Neural cell (in vitro differentiated cells): Measurements from ENCODE around the gene INPP4B. TPM values are rescaled to one million over a fixed set of nuclear protein-coding genes. Genes with fewer than 3 reads are reported as not detected.

Source experiments
- H2AFZ ChIP-seq: fragments of 200-600, 300-800 bp; sonication (generic), shearing (Covaris generic); 2 replicates; pipeline ENCODE4 v1.6.0; 2014; ENCODE audit warnings: low read depth, mild to moderate bottlenecking, antibody characterized with exemption, low read length, moderate library complexity
- H3F3A ChIP-seq: fragments of 200-600 bp; shearing (Covaris generic); 2 replicates; pipeline ENCODE4 v1.6.1; 2016; ENCODE audit warnings: mild to moderate bottlenecking, moderate library complexity, mixed read lengths, antibody characterized with exemption, low read length; ENCODE audit not compliant: insufficient read depth, poor library complexity, severe bottlenecking
- H3K27ac ChIP-seq: fragments of 200-600, 300-800 bp; sonication (generic), shearing (Covaris generic); 2 replicates; pipeline ENCODE4 v1.5.1; 2014; ENCODE audit warnings: mild to moderate bottlenecking, low read length, moderate library complexity
- H3K27me3 ChIP-seq: fragments of 300-800, 200-600 bp; sonication (generic), shearing (Covaris generic); 2 replicates; pipeline ENCODE4 v1.6.0; 2014; ENCODE audit warnings: mild to moderate bottlenecking, low read depth, low read length, moderate library complexity; ENCODE audit not compliant: insufficient read depth
- H3K36me3 ChIP-seq: fragments of 300-800, 200-600 bp; sonication (generic), shearing (Covaris generic); 2 replicates; pipeline ENCODE4 v1.5.1; 2014; ENCODE audit warnings: mild to moderate bottlenecking, antibody characterized with exemption, low read length, moderate library complexity; ENCODE audit not compliant: insufficient read depth
- H3K4me2 ChIP-seq: fragments of 300-800, 200-600 bp; sonication (generic), shearing (Covaris generic); 2 replicates; pipeline ENCODE4 v1.6.0; 2014; ENCODE audit warnings: mild to moderate bottlenecking, low read length
- H3K4me3 ChIP-seq: fragments of 300-800, 200-600 bp; sonication (generic), shearing (Covaris generic); 2 replicates; pipeline ENCODE4 v1.5.1; 2014; ENCODE audit warnings: mild to moderate bottlenecking, low read length, moderate library complexity
- H3K79me2 ChIP-seq: fragments of 200-600 bp; shearing (Covaris generic); replicated peaks from 2 replicates; pipeline ENCODE4 v1.6.0; 2014; ENCODE audit warnings: mild to moderate bottlenecking, low read length, moderate library complexity; ENCODE audit not compliant: insufficient read depth
- H3K9ac ChIP-seq: fragments of 300-800, 200-600 bp; sonication (generic), shearing (Covaris generic); 2 replicates; pipeline ENCODE4 v1.6.1; 2016; ENCODE audit warnings: mild to moderate bottlenecking, low read length, mixed read lengths
- H3K9me2 ChIP-seq: fragments of 200-600 bp; shearing (Covaris generic); 2 replicates; pipeline ENCODE4 v1.6.1; 2016; ENCODE audit warnings: mild to moderate bottlenecking, low read length, mixed read lengths; ENCODE audit not compliant: insufficient read depth
- H3K9me3 ChIP-seq: fragments of 200-600, 300-800 bp; sonication (generic), shearing (Covaris generic); 2 replicates; pipeline ENCODE4 v1.6.1; 2016; ENCODE audit warnings: mild to moderate bottlenecking, mixed run types, low read length, moderate library complexity, mixed read lengths
- H4K20me1 ChIP-seq: fragments of 200-600 bp; shearing (Covaris generic); 2 replicates; pipeline ENCODE4 v1.6.1; 2016; ENCODE audit warnings: mild to moderate bottlenecking, mixed run types; ENCODE audit not compliant: insufficient read depth
- CTCF ChIP-seq: fragments of 450-650 bp; IDR thresholded peaks from 2 replicates; pipeline ENCODE4 v1.5.1; 2014; ENCODE audit warnings: antibody characterized with exemption, mild to moderate bottlenecking, moderate library complexity; ENCODE audit not compliant: poor library complexity, severe bottlenecking
- EP300 ChIP-seq: fragments of 450-650 bp; conservative IDR thresholded peaks from 2 replicates; pipeline ENCODE4 v1.6.1; 2014; ENCODE audit warnings: antibody characterized with exemption, mild to moderate bottlenecking, moderate library complexity; ENCODE audit not compliant: poor library complexity, severe bottlenecking
- EZH2 ChIP-seq: fragments of 200-600, 300-800 bp; shearing (Covaris generic), sonication (generic); IDR thresholded peaks from 2 replicates; pipeline ENCODE4 v1.6.1; 2014; ENCODE audit warnings: antibody characterized with exemption, low read length, borderline replicate concordance, mild to moderate bottlenecking; ENCODE audit not compliant: insufficient read depth, poor library complexity, severe bottlenecking
- MXI1 ChIP-seq: fragments of 450-650 bp; conservative IDR thresholded peaks from 2 replicates; pipeline ENCODE4 v1.6.1; 2014; ENCODE audit warnings: antibody characterized with exemption, mild to moderate bottlenecking; ENCODE audit not compliant: poor library complexity, severe bottlenecking
- POLR2AphosphoS5 ChIP-seq: IDR thresholded peaks from 2 replicates; pipeline ENCODE4 v1.6.1; 2012
- RAD21 ChIP-seq: fragments of 450-650 bp; conservative IDR thresholded peaks from 2 replicates; pipeline ENCODE4 v1.6.1; 2014; ENCODE audit warnings: antibody characterized with exemption, mild to moderate bottlenecking, moderate library complexity
- REST ChIP-seq: IDR thresholded peaks from 2 replicates; pipeline ENCODE4 v1.6.1; 2012; ENCODE audit warnings: borderline replicate concordance
- SMC3 ChIP-seq: fragments of 450-650 bp; conservative IDR thresholded peaks from 2 replicates; pipeline ENCODE4 v1.6.1; 2014; ENCODE audit warnings: antibody characterized with exemption, mild to moderate bottlenecking, moderate library complexity; ENCODE audit not compliant: poor library complexity
- TAF1 ChIP-seq: IDR thresholded peaks from 2 replicates; pipeline ENCODE4 v1.6.1; 2012; ENCODE audit warnings: low read depth
- polyA plus RNA-seq: library from polyadenylated mRNA; depleted of rRNA; stranded (reverse); fragments of >200 nt; gene quantifications from 2 replicates; pipeline ENCODE4 v1.2.3, GENCODE V29; 2014

Gene INPP4B
- polyA plus RNA-seq, 1 donor from 2014 or later = 0.30 TPM

- H3K36me3 ChIP-seq = no peaks in the 10 kb centered on the region
- H3K9me3 ChIP-seq = no peaks in the 10 kb centered on the region
- H3K4me3 ChIP-seq = no peak overlapping the region
- H3K79me2 ChIP-seq = no peaks in the 10 kb centered on the region
- H3K9ac ChIP-seq = no peak overlapping the region
- no peaks in the 10 kb centered on the region for H3K27me3 ChIP-seq
- H3K4me2 ChIP-seq = no peak overlapping the region
- no peaks in the 10 kb centered on the region for H3F3A ChIP-seq
- no peak overlapping the region for H2AFZ ChIP-seq
- TF ChIP-seq EP300 = no peak
- TF ChIP-seq CTCF = no peak
- TF ChIP-seq MXI1 = no peak
- TF ChIP-seq REST = no peak
- TF ChIP-seq EZH2 = no peak
- TF ChIP-seq TAF1 = no peak
- no peak for TF ChIP-seq SMC3
- TF ChIP-seq RAD21 = no peak
- TF ChIP-seq POLR2AphosphoS5 = no peak
- no peaks in the 10 kb centered on the region for H3K9me2 ChIP-seq
- H3K27ac ChIP-seq = no peak overlapping the region
- no peaks in the 10 kb centered on the region for H4K20me1 ChIP-seq
Measured at GRCh38 chr4:142378179-142378578, 467.9 kb downstream of the INPP4B start.

GRCh38 chr4:142377342-142378091 lies 468.6 kb downstream of the INPP4B start:
- Histone ChIP-seq H4K20me1 (no peaks in the 10 kb centered on the region), H3K27me3 (no peaks in the 10 kb centered on the region), H3K79me2 (no peaks in the 10 kb centered on the region), H3K27ac (no peak overlapping the region), H3K9me3 (no peaks in the 10 kb centered on the region), H2AFZ (no peak overlapping the region), H3K36me3 (no peaks in the 10 kb centered on the region), H3K4me3 (no peak overlapping the region), H3K9me2 (no peaks in the 10 kb centered on the region), H3K9ac (no peak overlapping the region), H3K4me2 (no peak overlapping the region), H3F3A (no peaks in the 10 kb centered on the region)
- TF ChIP-seq EZH2 (no peak), REST (no peak), EP300 (no peak)
